ENCODE measurements around the gene FFAR3. TPM values are rescaled to one million over a fixed set of nuclear protein-coding genes. Genes with fewer than 3 reads are reported as not detected.

The FFAR3 gene
- total and polyA plus RNA-seq, 4 donors, result 0.33 TPM; not detected in 3

- WGBS, result 26% methylated on average over 1 of the region's 1 CpG
These were observed 21.7 kb downstream of the FFAR3 start for GRCh38 chr19:35379992-35380391.

GRCh38 chr19:35380450-35381124 is 22.3 kb downstream of the FFAR3 start:
- no peaks in the 10 kb centered on the region for H3K9me3 ChIP-seq (ENCODE audit: control insufficient read depth in 4 of 4, low read length in 3 of 4)
- H3K9ac ChIP-seq (ENCODE audit: low read depth in 1 of 2, low read length in 2 of 2), result no peak overlapping the region
- DNase-seq (ENCODE audit: low spot score), result peak; percentile 44
- H3K27ac ChIP-seq (ENCODE audit: low read depth in 1 of 2, low read length in 2 of 2), result no peak overlapping the region
- no peaks in the 10 kb centered on the region for H3K36me3 ChIP-seq (ENCODE audit: control insufficient read depth in 4 of 4, insufficient read depth in 3 of 4, low read depth in 1 of 4, low read length in 3 of 4)
- peaks cover 0 to 5% (median under 1%) of the 10 kb centered on the region in 4 donors for H3K4me1 ChIP-seq (ENCODE audit: control insufficient read depth in 4 of 4, insufficient read depth in 4 of 4, low read length in 3 of 4)
- 52% methylated on average over 9 of the region's 9 CpGs for WGBS
- no peaks in the 10 kb centered on the region for H3K27me3 ChIP-seq (ENCODE audit: control insufficient read depth in 4 of 4, insufficient read depth in 4 of 4, low read length in 3 of 4)
- no peak overlapping the region for H3K4me3 ChIP-seq (ENCODE audit: low read depth in 1 of 3, low read length in 3 of 3)
- TF ChIP-seq ZBTB33 (IDR thresholded peaks at IDR 0.05) (peak; percentile 48), FOXA2 (IDR thresholded peaks at IDR 0.05) (no peak), CTCF (IDR thresholded peaks at IDR 0.05; ENCODE audit: low read depth, low read length, missing input control) (no peak), ATF3 (IDR thresholded peaks at IDR 0.05) (no peak), HNF4G (IDR thresholded peaks at IDR 0.05) (no peak), MAX (IDR thresholded peaks at IDR 0.05) (peak; percentile 86), RXRA (IDR thresholded peaks at IDR 0.05) (peak in 1 of 2 donors; percentile 77), FOXA1 (IDR thresholded peaks at IDR 0.05) (peak; percentile 13), GABPA (IDR thresholded peaks at IDR 0.05 in 1 of 2, conservative IDR thresholded peaks at IDR 0.05 in 1 of 2) (peak in 1 of 2 donors; percentile 49), TAF1 (conservative IDR thresholded peaks at IDR 0.05) (no peak), RAD21 (IDR thresholded peaks at IDR 0.05) (peak; percentile 34 to 39), REST (IDR thresholded peaks at IDR 0.05) (no peak)

More at GRCh38 chr19:35379992-35380391, 21.7 kb downstream of the FFAR3 start:
- no peak for DNase-seq (ENCODE audit: low spot score)
- peaks cover 0 to 5% (median under 1%) of the 10 kb centered on the region in 4 donors for H3K4me1 ChIP-seq (ENCODE audit: control insufficient read depth in 4 of 4, insufficient read depth in 4 of 4, low read length in 3 of 4)
- H3K27me3 ChIP-seq (ENCODE audit: control insufficient read depth in 4 of 4, insufficient read depth in 4 of 4, low read length in 3 of 4), result no peaks in the 10 kb centered on the region
- no peak overlapping the region for H3K9ac ChIP-seq (ENCODE audit: low read depth in 1 of 2, low read length in 2 of 2)
- no peak for TF ChIP-seq REST (IDR thresholded peaks at IDR 0.05)
- no peak for TF ChIP-seq FOXA1 (IDR thresholded peaks at IDR 0.05)
- no peak for TF ChIP-seq RXRA (IDR thresholded peaks at IDR 0.05)
- no peak for TF ChIP-seq ATF3 (IDR thresholded peaks at IDR 0.05)
- no peak for TF ChIP-seq JUND (IDR thresholded peaks at IDR 0.05)
- peak; percentile 75 for TF ChIP-seq NR2F2 (IDR thresholded peaks at IDR 0.05)
- H3K4me3 ChIP-seq (ENCODE audit: low read depth in 1 of 3, low read length in 3 of 3), result no peak overlapping the region
- H3K9me3 ChIP-seq (ENCODE audit: control insufficient read depth in 4 of 4, low read length in 3 of 4), result no peaks in the 10 kb centered on the region
- H3K36me3 ChIP-seq (ENCODE audit: control insufficient read depth in 4 of 4, insufficient read depth in 3 of 4, low read depth in 1 of 4, low read length in 3 of 4), result no peaks in the 10 kb centered on the region
- no peak overlapping the region for H3K27ac ChIP-seq (ENCODE audit: low read depth in 1 of 2, low read length in 2 of 2)
